ENCODE results near the gene PAGR1.

The PAGR1 gene

DNA sequence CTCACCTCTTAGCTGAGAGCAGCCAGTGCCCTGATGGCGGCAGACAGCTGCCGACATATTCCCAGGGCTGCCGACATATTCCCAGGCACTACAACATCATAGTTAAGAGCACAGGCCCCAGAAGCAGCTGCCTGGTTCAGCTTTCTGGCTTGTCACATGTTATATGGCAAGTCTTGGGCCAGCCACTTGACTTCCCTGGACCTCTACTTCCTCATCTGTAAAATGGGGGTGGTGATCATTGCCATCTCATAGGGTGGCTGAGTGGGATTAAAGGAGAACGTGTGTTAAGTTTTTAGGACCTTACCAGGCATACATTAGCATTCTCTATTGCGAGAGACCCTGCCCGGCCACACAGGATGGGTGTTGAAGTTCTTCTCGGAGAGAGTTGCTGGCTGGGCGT, 28.0 kb downstream of the PAGR1 start:
- no peak for TF ChIP-seq TAF1 (IDR thresholded peaks at IDR 0.05; ENCODE audit: borderline replicate concordance, insufficient read depth, low read length)
- TF ChIP-seq SIN3A (IDR thresholded peaks at IDR 0.05; ENCODE audit: borderline replicate concordance, insufficient read depth, low read length), result no peak
- no peak for TF ChIP-seq FOXP2 (optimal IDR thresholded peaks at IDR 0.05; ENCODE audit: borderline replicate concordance, extremely low read depth, extremely low read length, insufficient read depth)
- TF ChIP-seq, protein P1, sequence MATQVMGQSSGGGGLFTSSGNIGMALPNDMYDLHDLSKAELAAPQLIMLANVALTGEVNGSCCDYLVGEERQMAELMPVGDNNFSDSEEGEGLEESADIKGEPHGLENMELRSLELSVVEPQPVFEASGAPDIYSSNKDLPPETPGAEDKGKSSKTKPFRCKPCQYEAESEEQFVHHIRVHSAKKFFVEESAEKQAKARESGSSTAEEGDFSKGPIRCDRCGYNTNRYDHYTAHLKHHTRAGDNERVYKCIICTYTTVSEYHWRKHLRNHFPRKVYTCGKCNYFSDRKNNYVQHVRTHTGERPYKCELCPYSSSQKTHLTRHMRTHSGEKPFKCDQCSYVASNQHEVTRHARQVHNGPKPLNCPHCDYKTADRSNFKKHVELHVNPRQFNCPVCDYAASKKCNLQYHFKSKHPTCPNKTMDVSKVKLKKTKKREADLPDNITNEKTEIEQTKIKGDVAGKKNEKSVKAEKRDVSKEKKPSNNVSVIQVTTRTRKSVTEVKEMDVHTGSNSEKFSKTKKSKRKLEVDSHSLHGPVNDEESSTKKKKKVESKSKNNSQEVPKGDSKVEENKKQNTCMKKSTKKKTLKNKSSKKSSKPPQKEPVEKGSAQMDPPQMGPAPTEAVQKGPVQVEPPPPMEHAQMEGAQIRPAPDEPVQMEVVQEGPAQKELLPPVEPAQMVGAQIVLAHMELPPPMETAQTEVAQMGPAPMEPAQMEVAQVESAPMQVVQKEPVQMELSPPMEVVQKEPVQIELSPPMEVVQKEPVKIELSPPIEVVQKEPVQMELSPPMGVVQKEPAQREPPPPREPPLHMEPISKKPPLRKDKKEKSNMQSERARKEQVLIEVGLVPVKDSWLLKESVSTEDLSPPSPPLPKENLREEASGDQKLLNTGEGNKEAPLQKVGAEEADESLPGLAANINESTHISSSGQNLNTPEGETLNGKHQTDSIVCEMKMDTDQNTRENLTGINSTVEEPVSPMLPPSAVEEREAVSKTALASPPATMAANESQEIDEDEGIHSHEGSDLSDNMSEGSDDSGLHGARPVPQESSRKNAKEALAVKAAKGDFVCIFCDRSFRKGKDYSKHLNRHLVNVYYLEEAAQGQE (IDR thresholded peaks at IDR 0.05; ENCODE audit: insufficient read depth in 1 of 2, low read depth in 2 of 2, low read length in 2 of 2), result no peak
- no peak for TF ChIP-seq POLR2AphosphoS5 (IDR thresholded peaks at IDR 0.05; ENCODE audit: low read depth, low read length)

- TF ChIP-seq POLR2AphosphoS5 (IDR thresholded peaks at IDR 0.05; ENCODE audit: low read depth, low read length) (no peak), SIN3A (IDR thresholded peaks at IDR 0.05; ENCODE audit: borderline replicate concordance, insufficient read depth, low read length) (no peak), TAF1 (IDR thresholded peaks at IDR 0.05; ENCODE audit: borderline replicate concordance, insufficient read depth, low read length) (no peak), FOXP2 (optimal IDR thresholded peaks at IDR 0.05; ENCODE audit: borderline replicate concordance, extremely low read depth, extremely low read length, insufficient read depth) (no peak)
- TF ChIP-seq, protein P1 (IDR thresholded peaks at IDR 0.05; ENCODE audit: insufficient read depth in 1 of 2, low read depth in 2 of 2, low read length in 2 of 2), result no peak
These were observed 28.8 kb downstream of the PAGR1 start for GRCh38 chr16:29844575-29845331.

DNA sequence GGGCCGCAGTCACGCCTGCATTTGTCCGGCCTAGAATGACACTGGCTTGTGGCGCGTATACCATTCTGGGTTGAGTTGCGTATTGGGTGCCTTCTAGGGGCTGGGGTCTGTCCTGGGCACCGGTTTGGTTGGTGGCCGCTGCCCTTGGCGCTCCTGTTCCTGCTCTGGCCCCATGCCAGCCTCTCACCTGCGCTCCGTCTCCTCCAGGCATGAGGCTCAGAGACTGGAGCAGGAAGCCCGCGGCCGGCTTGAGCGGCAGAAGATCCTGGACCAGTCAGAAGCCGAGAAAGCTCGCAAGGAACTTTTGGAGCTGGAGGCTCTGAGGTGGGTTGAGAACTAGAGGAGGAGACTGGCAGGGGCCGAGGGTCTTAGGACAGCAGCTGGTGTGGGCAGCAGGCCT, 29.7 kb downstream of the PAGR1 start:
- TF ChIP-seq SIN3A (IDR thresholded peaks at IDR 0.05; ENCODE audit: borderline replicate concordance, insufficient read depth, low read length) (no peak), TAF1 (IDR thresholded peaks at IDR 0.05; ENCODE audit: borderline replicate concordance, insufficient read depth, low read length) (no peak), FOXP2 (optimal IDR thresholded peaks at IDR 0.05; ENCODE audit: borderline replicate concordance, extremely low read depth, extremely low read length, insufficient read depth) (no peak), POLR2AphosphoS5 (IDR thresholded peaks at IDR 0.05; ENCODE audit: low read depth, low read length) (no peak)
- TF ChIP-seq, protein P1 (IDR thresholded peaks at IDR 0.05; ENCODE audit: insufficient read depth in 1 of 2, low read depth in 2 of 2, low read length in 2 of 2), result no peak

- TF ChIP-seq POLR2AphosphoS5 (IDR thresholded peaks at IDR 0.05; ENCODE audit: low read depth, low read length) (no peak), TAF1 (IDR thresholded peaks at IDR 0.05; ENCODE audit: borderline replicate concordance, insufficient read depth, low read length) (no peak), FOXP2 (optimal IDR thresholded peaks at IDR 0.05; ENCODE audit: borderline replicate concordance, extremely low read depth, extremely low read length, insufficient read depth) (no peak), SIN3A (IDR thresholded peaks at IDR 0.05; ENCODE audit: borderline replicate concordance, insufficient read depth, low read length) (no peak)
- TF ChIP-seq, protein P1 (IDR thresholded peaks at IDR 0.05; ENCODE audit: insufficient read depth in 1 of 2, low read depth in 2 of 2, low read length in 2 of 2), result no peak
These were observed 32.7 kb downstream of the PAGR1 start for GRCh38 chr16:29848420-29849297.

Measured in PFSK-1 (cell line).